Measurements from ENCODE around the gene F2RL3.

F2RL3 gene

GRCh38 chr19:16877581-16877980, 11.2 kb upstream of the F2RL3 start:
- peak overlapping the region; percentile 59; the same call in 1 of the 2 replicates for H3K27ac ChIP-seq
- ChIA-PET CTCF (no interaction called here), POLR2A (ENCODE audit: low non-redundant PET) (interaction anchor here (0.6 kb wide), 1 partner anchor 46 kb away, joined by 4 read pairs; no protein-coding TSS in a partner anchor)
- DNase-seq (ENCODE audit: low spot score), result no peak
- no peak for TF ChIP-seq CTCF (conservative IDR thresholded peaks at IDR 0.05; ENCODE audit: low read depth)

- CTCF ChIA-PET, result no interaction called here
- POLR2A ChIA-PET (ENCODE audit: low non-redundant PET), result no interaction called here
- no peak for TF ChIP-seq CTCF (conservative IDR thresholded peaks at IDR 0.05; ENCODE audit: low read depth)
- peak overlapping the region; percentile 51 for H3K27ac ChIP-seq
- no peak for DNase-seq (ENCODE audit: low spot score)
Measured at GRCh38 chr19:16878181-16878965, 10.4 kb upstream of the F2RL3 start.

GRCh38 chr19:16880884-16881554, 7.8 kb upstream of the F2RL3 start:
- CTCF ChIA-PET, result no interaction called here
- no peak for TF ChIP-seq CTCF (conservative IDR thresholded peaks at IDR 0.05; ENCODE audit: low read depth)
- H3K27ac ChIP-seq, result peak overlapping the region; percentile 51
- POLR2A ChIA-PET (ENCODE audit: low non-redundant PET), result no interaction called here
- DNase-seq (ENCODE audit: low spot score), result no peak

GRCh38 chr19:16882146-16882545, 6.7 kb upstream of the F2RL3 start:
- peak overlapping the region; percentile 94; the same call in 1 of the 2 replicates for H3K27ac ChIP-seq
- DNase-seq (ENCODE audit: low spot score), result no peak
- TF ChIP-seq CTCF (conservative IDR thresholded peaks at IDR 0.05; ENCODE audit: low read depth), result no peak
- ChIA-PET POLR2A (ENCODE audit: low non-redundant PET) (no interaction called here), CTCF (no interaction called here)

- no peak for TF ChIP-seq CTCF (conservative IDR thresholded peaks at IDR 0.05; ENCODE audit: low read depth)
- DNase-seq (ENCODE audit: low spot score), result peak; percentile 68
- CTCF ChIA-PET, result no interaction called here
- H3K27ac ChIP-seq, result peak overlapping the region; percentile 94
- POLR2A ChIA-PET (ENCODE audit: low non-redundant PET), result no interaction called here
Measured at GRCh38 chr19:16883522-16883921, 5.3 kb upstream of the F2RL3 start.

- CTCF ChIA-PET, result interaction anchor here (0.7 kb wide), 1 partner anchor 612 kb away, joined by 10 read pairs; no protein-coding TSS in a partner anchor
Measured at GRCh38 chr19:16885166-16885565, 3.6 kb upstream of the F2RL3 start.

More at GRCh38 chr19:16885166-16885565, 3.6 kb upstream of the F2RL3 start:
- no peak for TF ChIP-seq CTCF (conservative IDR thresholded peaks at IDR 0.05; ENCODE audit: low read depth)
- POLR2A ChIA-PET (ENCODE audit: low non-redundant PET), result no interaction called here
- peak overlapping the region; percentile 94 for H3K27ac ChIP-seq
- no peak for DNase-seq (ENCODE audit: low spot score)

Measured in RWPE1 (cell line).